ENCODE results near the gene GPR68. TPM values are rescaled to one million over a fixed set of nuclear protein-coding genes. Genes with fewer than 3 reads are reported as not detected.

The GPR68 gene
- total RNA-seq, 1 donor from 2014 or later: 0.41 TPM

DNA sequence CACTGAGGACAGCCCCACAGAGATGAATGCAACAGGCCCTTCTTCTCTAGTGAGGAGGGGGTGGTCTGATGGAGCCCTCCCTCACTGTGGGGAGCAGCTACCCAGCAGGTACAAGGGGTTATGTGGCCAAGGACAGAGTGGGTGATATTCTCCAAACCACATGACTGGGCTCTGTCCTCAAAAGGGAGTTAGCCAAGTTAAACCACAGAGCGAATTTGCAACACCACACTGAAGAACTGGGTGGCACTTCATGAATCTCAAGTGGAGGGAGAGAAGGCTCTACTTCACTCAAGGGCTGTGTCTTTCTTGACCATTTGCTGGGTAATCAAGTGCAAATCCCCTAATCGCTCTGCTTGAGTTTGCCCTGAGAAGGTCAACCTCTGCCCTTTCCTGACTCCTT lies 12.5 kb downstream of the GPR68 start:
- Histone ChIP-seq H3K9me3 (replicated peaks) (peaks cover 23% of the 10 kb centered on the region), H3K27ac (replicated peaks) (no peak overlapping the region), H3K36me3 (peaks cover 43% of the 10 kb centered on the region), H3K4me3 (no peak overlapping the region), H3K27me3 (ENCODE audit: low read depth) (no peaks in the 10 kb centered on the region), H3K4me1 (no peaks in the 10 kb centered on the region)
- no peak for DNase-seq
- intact Hi-C loops (cut with micrococcal nuclease): no loop called here
- TF ChIP-seq, protein P1, sequence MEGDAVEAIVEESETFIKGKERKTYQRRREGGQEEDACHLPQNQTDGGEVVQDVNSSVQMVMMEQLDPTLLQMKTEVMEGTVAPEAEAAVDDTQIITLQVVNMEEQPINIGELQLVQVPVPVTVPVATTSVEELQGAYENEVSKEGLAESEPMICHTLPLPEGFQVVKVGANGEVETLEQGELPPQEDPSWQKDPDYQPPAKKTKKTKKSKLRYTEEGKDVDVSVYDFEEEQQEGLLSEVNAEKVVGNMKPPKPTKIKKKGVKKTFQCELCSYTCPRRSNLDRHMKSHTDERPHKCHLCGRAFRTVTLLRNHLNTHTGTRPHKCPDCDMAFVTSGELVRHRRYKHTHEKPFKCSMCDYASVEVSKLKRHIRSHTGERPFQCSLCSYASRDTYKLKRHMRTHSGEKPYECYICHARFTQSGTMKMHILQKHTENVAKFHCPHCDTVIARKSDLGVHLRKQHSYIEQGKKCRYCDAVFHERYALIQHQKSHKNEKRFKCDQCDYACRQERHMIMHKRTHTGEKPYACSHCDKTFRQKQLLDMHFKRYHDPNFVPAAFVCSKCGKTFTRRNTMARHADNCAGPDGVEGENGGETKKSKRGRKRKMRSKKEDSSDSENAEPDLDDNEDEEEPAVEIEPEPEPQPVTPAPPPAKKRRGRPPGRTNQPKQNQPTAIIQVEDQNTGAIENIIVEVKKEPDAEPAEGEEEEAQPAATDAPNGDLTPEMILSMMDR (IDR thresholded peaks at IDR 0.05; ENCODE audit: borderline replicate concordance): no peak

DNA sequence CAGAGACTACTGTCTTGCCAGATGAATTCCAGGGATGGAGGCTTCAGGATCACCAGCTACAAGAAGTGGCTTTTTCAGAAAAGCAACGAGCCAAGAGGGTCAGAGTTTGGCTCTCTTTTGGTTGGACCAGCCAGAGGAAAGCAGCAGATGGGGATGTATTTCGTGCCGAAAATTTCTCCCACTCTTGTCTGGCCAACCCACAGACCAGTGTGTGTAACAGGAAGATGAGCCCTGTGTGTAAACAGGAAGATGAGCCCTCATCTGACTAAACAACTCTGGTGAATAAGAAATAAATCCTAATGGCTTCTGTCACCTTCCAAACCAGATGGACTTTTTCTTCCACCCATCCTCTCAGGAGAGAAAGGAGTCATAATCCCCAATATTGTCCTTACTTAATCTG lies 13.1 kb downstream of the GPR68 start:
- no peak for DNase-seq
- Histone ChIP-seq H3K36me3 (peaks cover 49% of the 10 kb centered on the region), H3K4me1 (no peaks in the 10 kb centered on the region), H3K9me3 (replicated peaks) (peaks cover 23% of the 10 kb centered on the region), H3K27ac (replicated peaks) (no peak overlapping the region), H3K4me3 (no peak overlapping the region), H3K27me3 (ENCODE audit: low read depth) (no peaks in the 10 kb centered on the region)
- TF ChIP-seq, protein P1 (IDR thresholded peaks at IDR 0.05; ENCODE audit: borderline replicate concordance): no peak
- intact Hi-C loops (cut with micrococcal nuclease): no loop called here

DNA sequence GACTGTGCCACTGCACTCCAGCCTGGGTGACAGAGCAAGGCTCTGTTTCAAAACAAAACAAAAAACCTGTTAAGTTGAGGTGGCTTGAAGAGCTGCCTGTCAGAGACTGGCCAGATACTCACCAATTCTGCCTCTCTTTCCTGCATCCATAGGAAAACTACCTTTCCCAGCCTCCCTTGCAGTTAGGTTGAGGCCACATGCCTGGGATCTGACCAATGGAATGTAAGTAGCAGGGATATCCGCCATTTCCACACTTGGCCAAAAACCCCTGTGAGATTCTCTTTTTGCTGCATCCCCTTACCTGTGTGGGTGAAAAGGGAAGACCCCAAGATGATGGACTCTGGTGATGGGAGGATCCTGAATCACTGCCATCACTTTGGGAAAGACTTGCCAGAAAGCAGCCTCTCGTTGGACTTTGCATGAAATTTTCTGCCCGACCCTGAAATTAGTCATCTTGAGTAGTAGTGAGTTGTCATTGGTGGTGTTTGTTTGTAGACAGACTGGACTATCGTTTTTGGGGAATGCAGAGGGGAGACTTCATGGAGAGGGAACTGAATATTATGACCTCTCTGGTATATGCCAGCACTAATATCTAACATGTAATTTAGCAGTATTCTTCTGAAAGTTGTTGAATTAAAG lies 14.0 kb downstream of the GPR68 start:
- DNase-seq: no peak
- intact Hi-C loops (cut with micrococcal nuclease): no loop called here
- Histone ChIP-seq H3K27me3 (ENCODE audit: low read depth) (no peaks in the 10 kb centered on the region), H3K4me3 (no peak overlapping the region), H3K9me3 (replicated peaks) (peaks cover 23% of the 10 kb centered on the region), H3K27ac (replicated peaks) (no peak overlapping the region), H3K36me3 (peaks cover 58% of the 10 kb centered on the region), H3K4me1 (no peaks in the 10 kb centered on the region)
- TF ChIP-seq, protein P1 (IDR thresholded peaks at IDR 0.05; ENCODE audit: borderline replicate concordance): no peak

DNA sequence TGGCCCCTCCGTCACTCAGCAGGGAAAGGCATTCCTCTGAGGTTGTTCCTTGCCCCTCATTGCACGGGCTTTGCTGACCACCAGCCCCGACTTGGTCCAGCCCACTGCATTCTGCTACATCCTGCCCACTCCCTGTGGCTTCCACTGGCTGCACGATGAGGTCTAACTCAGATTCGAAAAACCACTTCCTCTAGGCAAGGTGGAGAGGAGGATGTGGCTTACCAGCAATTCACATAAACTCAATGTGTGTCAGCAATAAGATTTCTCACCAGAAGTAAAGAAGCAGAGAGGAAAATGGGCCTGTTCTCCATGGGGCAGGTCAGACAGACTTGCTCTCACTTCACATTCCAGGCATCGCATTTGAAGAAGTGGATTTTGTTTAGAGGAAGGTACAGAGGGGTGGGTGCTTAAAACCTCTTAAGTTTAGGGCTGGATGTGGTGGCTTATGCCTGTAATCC lies 14.7 kb downstream of the GPR68 start:
- Histone ChIP-seq H3K4me1 (no peaks in the 10 kb centered on the region), H3K27ac (replicated peaks) (no peak overlapping the region), H3K36me3 (peaks cover 65% of the 10 kb centered on the region), H3K27me3 (ENCODE audit: low read depth) (no peaks in the 10 kb centered on the region), H3K9me3 (replicated peaks) (peaks cover 23% of the 10 kb centered on the region), H3K4me3 (no peak overlapping the region)
- no peak for DNase-seq
- intact Hi-C loops (cut with micrococcal nuclease): no loop called here
- TF ChIP-seq, protein P1 (IDR thresholded peaks at IDR 0.05; ENCODE audit: borderline replicate concordance): no peak

DNA sequence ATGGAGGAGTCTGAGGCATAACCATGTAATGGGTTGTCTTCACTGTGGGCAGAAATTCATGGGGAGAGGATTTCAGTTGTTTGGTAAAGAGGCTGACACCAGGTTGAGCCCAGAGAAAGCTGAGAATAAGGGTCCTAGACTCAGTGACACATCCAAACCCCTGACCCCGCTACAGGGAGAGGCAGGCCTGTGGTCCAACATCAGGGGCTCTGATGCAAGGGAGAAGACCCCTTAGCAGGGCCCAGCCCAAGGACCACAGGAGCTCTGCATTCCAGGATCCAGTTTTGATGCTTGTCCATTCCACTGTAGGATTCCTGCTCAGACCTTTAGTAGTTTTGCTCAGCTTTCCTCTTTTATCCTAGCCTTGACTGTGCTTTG lies 15.5 kb downstream of the GPR68 start:
- intact Hi-C loops (cut with micrococcal nuclease): no loop called here
- H3K4me1 ChIP-seq: no peaks in the 10 kb centered on the region
- no peak overlapping the region for H3K4me3 ChIP-seq
- peaks cover 68% of the 10 kb centered on the region for H3K36me3 ChIP-seq
- TF ChIP-seq, protein P1 (IDR thresholded peaks at IDR 0.05; ENCODE audit: borderline replicate concordance): no peak
- H3K27me3 ChIP-seq (ENCODE audit: low read depth): no peaks in the 10 kb centered on the region
- peaks cover 20% of the 10 kb centered on the region for H3K9me3 ChIP-seq (replicated peaks)
- H3K27ac ChIP-seq (replicated peaks): no peak overlapping the region
- DNase-seq: no peak

Measured in left ventricle myocardium inferior (tissue), 1 donor.